ENCODE measurements around the gene HAT1. TPM values are rescaled to one million over a fixed set of nuclear protein-coding genes. Genes with fewer than 3 reads are reported as not detected.

HAT1 gene
- total and polyA plus RNA-seq, 10 of the 15 experiments (the other 5 are each of a cell fraction or from before 2014, with no cell fraction given), result 60.0 to 225 (median 130) TPM

- ATAC-seq (no peak), DNase-seq (ENCODE audit: low read depth, low spot score) (no peak), FAIRE-seq (no peak)
- intact Hi-C loops (cut with micrococcal nuclease; ENCODE audit: unreplicated experiment) (loop anchor here (10.0 kb wide), 1 partner anchor 146 kb away; the partner anchor contains the start of gene DLX2), in situ Hi-C loops (cut with MboI) (no loop called here)
- H3K9me3 ChIP-seq (replicated peaks; ENCODE audit: control insufficient read depth, insufficient read depth, low read length), result no peaks in the 10 kb centered on the region; the same call in 2 of the 3 replicates
- ChIA-PET SMC1A (ENCODE audit: uncharacterized antibody, unreplicated experiment) (interaction anchor here (1.0 kb wide), 1 partner anchor 36 kb away, joined by 3 read pairs; the partner anchor contains the start of gene HAT1), RAD21 (ENCODE audit: unreplicated experiment) (no interaction called here), POLR2A (no interaction called here), CTCF (interaction anchor here (0.9 to 1.2 kb wide), 2 partner anchors 15 to 18 kb away, joined by 3 read pairs; no protein-coding TSS in a partner anchor)
- H2AFZ ChIP-seq (ENCODE audit: control insufficient read depth, low read depth, low read length), result no peak overlapping the region
- no peak overlapping the region for H3K27ac ChIP-seq (ENCODE audit: control insufficient read depth, insufficient read depth)
- no peaks in the 10 kb centered on the region; the same call in 1 of the 2 replicates for H3K4me1 ChIP-seq (ENCODE audit: control insufficient read depth, insufficient read depth, low read length)
- no peak overlapping the region for H3K4me3 ChIP-seq
- no peaks in the 10 kb centered on the region for H3K79me2 ChIP-seq (ENCODE audit: control insufficient read depth, insufficient read depth, low read length)
- H3K4me2 ChIP-seq (ENCODE audit: control insufficient read depth, insufficient read depth), result no peak overlapping the region
- TF ChIP-seq MTA3 (IDR thresholded peaks at IDR 0.05; ENCODE audit: borderline replicate concordance, low read length), result no peak
- TF ChIP-seq EED (IDR thresholded peaks at IDR 0.05; ENCODE audit: low read depth), result no peak
- no peaks in the 10 kb centered on the region for H4K20me1 ChIP-seq (ENCODE audit: control insufficient read depth, insufficient read depth)
- H3K36me3 ChIP-seq (ENCODE audit: control insufficient read depth in 2 of 2, insufficient read depth in 2 of 2, low read length in 1 of 2), result peaks cover 3 to 5% of the 10 kb centered on the region in 2 experiments; a peak in 2 of 4 replicates
- no peak overlapping the region for H3K9ac ChIP-seq (ENCODE audit: control insufficient read depth, insufficient read depth, low read length)
- H3K27me3 ChIP-seq (replicated peaks in 1 of 2; ENCODE audit: control insufficient read depth in 2 of 2, insufficient read depth in 2 of 2, low read length in 1 of 2), result no peaks in the 10 kb centered on the region
- WGBS (ENCODE audit: insufficient coverage, insufficient replicate concordance, low lambda C conversion rate, missing lambda C conversion rate), result 93% methylated on average over 3 of the region's 3 CpGs
- no TSS peak for BruUV-seq (replicated peaks)
Observed at GRCh38 chr2:171958475-171958874, 36.2 kb downstream of the HAT1 start.

DNA sequence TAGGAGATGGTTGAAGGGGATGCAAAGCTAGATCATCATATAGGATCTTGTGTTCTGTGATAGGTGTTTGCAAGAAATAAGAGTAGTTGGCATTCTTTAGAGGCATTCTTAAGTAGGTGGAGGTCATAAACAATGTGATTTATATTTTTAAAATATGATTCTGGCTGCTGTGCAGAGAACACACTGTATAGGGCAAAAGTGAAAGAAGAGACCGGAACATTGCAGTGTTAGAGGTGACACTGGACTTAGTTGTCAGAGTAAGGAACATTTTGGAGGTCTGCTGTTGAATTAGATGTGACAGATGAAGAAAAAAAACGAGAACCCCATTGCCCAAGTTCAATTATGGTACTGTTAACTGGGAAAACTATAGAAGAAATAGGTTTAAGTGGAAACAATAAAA is 37.7 kb downstream of the HAT1 start:
- intact Hi-C loops (cut with micrococcal nuclease; ENCODE audit: unreplicated experiment) (loop anchor here (10.0 kb wide), 1 partner anchor 145 kb away; the partner anchor contains the start of gene DLX2), in situ Hi-C loops (cut with MboI) (no loop called here)
- H4K20me1 ChIP-seq (ENCODE audit: control insufficient read depth, insufficient read depth), result no peaks in the 10 kb centered on the region
- CTCF ChIA-PET, result interaction anchor here (0.6 kb wide), 1 partner anchor 136 kb away, joined by 3 read pairs; no protein-coding TSS in a partner anchor
- DNase-seq (ENCODE audit: low read depth, low spot score) (no peak), ATAC-seq (no peak), FAIRE-seq (no peak)
- no peak overlapping the region for H3K4me2 ChIP-seq (ENCODE audit: control insufficient read depth, insufficient read depth)
- H3K9ac ChIP-seq (ENCODE audit: control insufficient read depth, insufficient read depth, low read length), result no peak overlapping the region
- 77% methylated on average over 2 of the region's 2 CpGs for WGBS (ENCODE audit: insufficient coverage, insufficient replicate concordance, low lambda C conversion rate, missing lambda C conversion rate)
- peaks cover 3 to 5% of the 10 kb centered on the region in 2 experiments; a peak in 2 of 4 replicates for H3K36me3 ChIP-seq (ENCODE audit: control insufficient read depth in 2 of 2, insufficient read depth in 2 of 2, low read length in 1 of 2)
- no peaks in the 10 kb centered on the region for H3K4me1 ChIP-seq (ENCODE audit: control insufficient read depth, insufficient read depth, low read length)
- H3K79me2 ChIP-seq (ENCODE audit: control insufficient read depth, insufficient read depth, low read length), result no peaks in the 10 kb centered on the region
- no peak overlapping the region for H3K27ac ChIP-seq (ENCODE audit: control insufficient read depth, insufficient read depth)
- no peak overlapping the region for H3K4me3 ChIP-seq
- RAD21 ChIA-PET (ENCODE audit: unreplicated experiment), result no interaction called here
- H3K27me3 ChIP-seq (replicated peaks in 1 of 2; ENCODE audit: control insufficient read depth in 2 of 2, insufficient read depth in 2 of 2, low read length in 1 of 2), result no peaks in the 10 kb centered on the region
- BruUV-seq (replicated peaks), result no TSS peak
- POLR2A ChIA-PET, result no interaction called here
- H2AFZ ChIP-seq (ENCODE audit: control insufficient read depth, low read depth, low read length), result no peak overlapping the region
- SMC1A ChIA-PET (ENCODE audit: uncharacterized antibody, unreplicated experiment), result interaction anchor here (0.8 kb wide), 1 partner anchor 31 kb away, joined by 3 read pairs; no protein-coding TSS in a partner anchor
- no peaks in the 10 kb centered on the region; the same call in 2 of the 3 replicates for H3K9me3 ChIP-seq (replicated peaks; ENCODE audit: control insufficient read depth, insufficient read depth, low read length)
- TF ChIP-seq GABPA (IDR thresholded peaks at IDR 0.05; ENCODE audit: low read depth), result no peak
- no peak for TF ChIP-seq EP300 (IDR thresholded peaks at IDR 0.05; ENCODE audit: borderline replicate concordance in 1 of 2, control insufficient read depth in 1 of 2, low read depth in 2 of 2, low read length in 2 of 2)
- TF ChIP-seq, protein P1, sequence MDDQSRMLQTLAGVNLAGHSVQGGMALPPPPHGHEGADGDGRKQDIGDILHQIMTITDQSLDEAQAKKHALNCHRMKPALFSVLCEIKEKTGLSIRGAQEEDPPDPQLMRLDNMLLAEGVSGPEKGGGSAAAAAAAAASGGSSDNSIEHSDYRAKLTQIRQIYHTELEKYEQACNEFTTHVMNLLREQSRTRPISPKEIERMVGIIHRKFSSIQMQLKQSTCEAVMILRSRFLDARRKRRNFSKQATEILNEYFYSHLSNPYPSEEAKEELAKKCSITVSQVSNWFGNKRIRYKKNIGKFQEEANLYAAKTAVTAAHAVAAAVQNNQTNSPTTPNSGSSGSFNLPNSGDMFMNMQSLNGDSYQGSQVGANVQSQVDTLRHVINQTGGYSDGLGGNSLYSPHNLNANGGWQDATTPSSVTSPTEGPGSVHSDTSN (IDR thresholded peaks at IDR 0.05; ENCODE audit: insufficient replicate concordance, low read depth, low read length), result no peak
- no peak for TF ChIP-seq BCLAF1 (IDR thresholded peaks at IDR 0.05)
- TF ChIP-seq JUND (IDR thresholded peaks at IDR 0.05; ENCODE audit: low read depth, low read length), result no peak
- TF ChIP-seq YBX1 (IDR thresholded peaks at IDR 0.05), result no peak
- TF ChIP-seq MXI1 (IDR thresholded peaks at IDR 0.05; ENCODE audit: low read depth, low read length), result no peak
- TF ChIP-seq STAT3 (IDR thresholded peaks at IDR 0.05; ENCODE audit: low read depth, low read length), result no peak
- TF ChIP-seq RUNX3 (IDR thresholded peaks at IDR 0.05; ENCODE audit: low read length), result no peak
- no peak for TF ChIP-seq HDGF (IDR thresholded peaks at IDR 0.05)
- no peak for TF ChIP-seq CBFB (IDR thresholded peaks at IDR 0.05; ENCODE audit: low read depth)
- TF ChIP-seq FOS (IDR thresholded peaks at IDR 0.05; ENCODE audit: borderline replicate concordance, extremely low read depth, insufficient read length), result no peak
- TF ChIP-seq SREBF2 (IDR thresholded peaks at IDR 0.05; ENCODE audit: low read length), result no peak
